Superior temporal gyrus (tissue), 1 donor: ENCODE data around the gene NSD1.

ENCODE experiments used
- DNase-seq: peaks from one replicate; pipeline ENCODE4 v3.0.0-alpha.2; 2016; ENCODE audit errors: extremely low spot score

NSD1 gene

DNA sequence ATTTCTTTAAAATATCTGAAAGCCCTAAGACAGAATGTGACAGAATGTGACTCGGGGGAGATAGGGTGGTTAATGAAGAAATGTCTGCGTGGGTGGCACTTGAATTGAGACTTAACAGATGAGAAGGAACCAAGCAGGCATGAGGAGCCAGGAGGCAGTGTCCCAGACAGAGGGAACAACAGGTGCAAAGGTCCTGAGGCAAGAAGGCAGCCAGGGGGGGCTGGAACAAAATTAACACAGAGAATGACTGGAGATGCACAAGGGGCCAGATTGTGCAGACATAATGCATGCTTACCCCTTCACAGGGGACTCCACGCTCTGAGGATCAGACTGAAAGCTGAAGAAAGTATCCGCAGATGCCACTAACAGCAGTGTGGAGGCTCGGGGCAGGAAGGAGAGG is 216.2 kb downstream of the NSD1 start:
- DNase-seq, result no peak
